ENCODE data around the gene CLEC4F.

Gene CLEC4F, protein sequence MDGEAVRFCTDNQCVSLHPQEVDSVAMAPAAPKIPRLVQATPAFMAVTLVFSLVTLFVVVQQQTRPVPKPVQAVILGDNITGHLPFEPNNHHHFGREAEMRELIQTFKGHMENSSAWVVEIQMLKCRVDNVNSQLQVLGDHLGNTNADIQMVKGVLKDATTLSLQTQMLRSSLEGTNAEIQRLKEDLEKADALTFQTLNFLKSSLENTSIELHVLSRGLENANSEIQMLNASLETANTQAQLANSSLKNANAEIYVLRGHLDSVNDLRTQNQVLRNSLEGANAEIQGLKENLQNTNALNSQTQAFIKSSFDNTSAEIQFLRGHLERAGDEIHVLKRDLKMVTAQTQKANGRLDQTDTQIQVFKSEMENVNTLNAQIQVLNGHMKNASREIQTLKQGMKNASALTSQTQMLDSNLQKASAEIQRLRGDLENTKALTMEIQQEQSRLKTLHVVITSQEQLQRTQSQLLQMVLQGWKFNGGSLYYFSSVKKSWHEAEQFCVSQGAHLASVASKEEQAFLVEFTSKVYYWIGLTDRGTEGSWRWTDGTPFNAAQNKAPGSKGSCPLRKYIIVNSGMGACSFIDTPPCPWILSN

DNA sequence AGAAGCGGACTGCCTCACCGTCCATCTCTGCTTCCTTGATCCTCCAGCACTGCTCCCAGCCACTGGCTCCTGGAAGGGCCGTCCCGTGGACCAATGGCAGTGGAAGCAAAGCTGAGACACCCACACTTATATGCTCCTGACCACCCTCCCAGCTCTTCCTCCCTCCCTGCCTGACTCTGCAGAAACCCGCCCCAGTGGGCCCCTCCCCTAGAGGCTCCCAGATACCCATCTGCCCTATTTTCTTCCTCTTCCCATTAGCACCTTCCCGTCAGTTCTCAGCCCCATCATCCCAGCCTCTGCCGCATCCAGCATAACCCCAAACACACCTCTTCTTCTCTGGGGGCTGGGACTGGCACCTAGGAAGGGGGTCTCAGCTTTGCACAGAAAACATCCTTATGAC lies at the start of gene CLEC4F:
CLEC4F (minus strand) TSS at position 101 of the 400 bp plus-strand sequence; CDS start at position 25, 76 bp downstream.
- H3K4me3 ChIP-seq (ENCODE audit: control insufficient read depth, low read depth, low read length) = no peak within 1 kb of the TSS
- DNase-seq (ENCODE audit: low read depth) = no peak
- TF ChIP-seq, protein P1, sequence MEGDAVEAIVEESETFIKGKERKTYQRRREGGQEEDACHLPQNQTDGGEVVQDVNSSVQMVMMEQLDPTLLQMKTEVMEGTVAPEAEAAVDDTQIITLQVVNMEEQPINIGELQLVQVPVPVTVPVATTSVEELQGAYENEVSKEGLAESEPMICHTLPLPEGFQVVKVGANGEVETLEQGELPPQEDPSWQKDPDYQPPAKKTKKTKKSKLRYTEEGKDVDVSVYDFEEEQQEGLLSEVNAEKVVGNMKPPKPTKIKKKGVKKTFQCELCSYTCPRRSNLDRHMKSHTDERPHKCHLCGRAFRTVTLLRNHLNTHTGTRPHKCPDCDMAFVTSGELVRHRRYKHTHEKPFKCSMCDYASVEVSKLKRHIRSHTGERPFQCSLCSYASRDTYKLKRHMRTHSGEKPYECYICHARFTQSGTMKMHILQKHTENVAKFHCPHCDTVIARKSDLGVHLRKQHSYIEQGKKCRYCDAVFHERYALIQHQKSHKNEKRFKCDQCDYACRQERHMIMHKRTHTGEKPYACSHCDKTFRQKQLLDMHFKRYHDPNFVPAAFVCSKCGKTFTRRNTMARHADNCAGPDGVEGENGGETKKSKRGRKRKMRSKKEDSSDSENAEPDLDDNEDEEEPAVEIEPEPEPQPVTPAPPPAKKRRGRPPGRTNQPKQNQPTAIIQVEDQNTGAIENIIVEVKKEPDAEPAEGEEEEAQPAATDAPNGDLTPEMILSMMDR (IDR thresholded peaks at IDR 0.05; ENCODE audit: control insufficient read depth, insufficient read depth, low read depth, low read length, missing control alignments) = no peak

DNA sequence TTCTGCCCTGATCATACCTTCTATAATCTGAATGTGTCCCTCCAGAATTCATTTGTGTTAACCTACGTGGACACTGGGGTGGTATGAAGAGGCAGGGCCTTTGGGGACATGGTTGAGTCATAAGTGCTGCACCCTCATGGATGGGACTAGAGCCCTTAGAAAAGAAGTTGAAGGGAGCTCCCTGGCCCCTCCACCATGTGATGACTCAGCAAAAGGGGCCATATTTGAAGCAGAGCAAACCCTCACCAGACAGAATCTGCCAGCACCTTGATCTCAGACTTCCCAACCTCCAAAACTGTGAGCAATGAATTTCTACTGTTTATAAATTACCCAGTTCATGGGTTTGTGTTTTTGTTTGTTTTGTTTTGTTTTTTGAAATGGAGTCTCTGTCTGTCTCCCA lies 48.6 kb upstream of the CLEC4F start:
- TF ChIP-seq, protein P1 (IDR thresholded peaks at IDR 0.05; ENCODE audit: control insufficient read depth, insufficient read depth, low read depth, low read length, missing control alignments) = no peak
- no peak for DNase-seq (ENCODE audit: low read depth)
- H3K4me3 ChIP-seq (ENCODE audit: control insufficient read depth, low read depth, low read length) = no peak overlapping the region

DNA sequence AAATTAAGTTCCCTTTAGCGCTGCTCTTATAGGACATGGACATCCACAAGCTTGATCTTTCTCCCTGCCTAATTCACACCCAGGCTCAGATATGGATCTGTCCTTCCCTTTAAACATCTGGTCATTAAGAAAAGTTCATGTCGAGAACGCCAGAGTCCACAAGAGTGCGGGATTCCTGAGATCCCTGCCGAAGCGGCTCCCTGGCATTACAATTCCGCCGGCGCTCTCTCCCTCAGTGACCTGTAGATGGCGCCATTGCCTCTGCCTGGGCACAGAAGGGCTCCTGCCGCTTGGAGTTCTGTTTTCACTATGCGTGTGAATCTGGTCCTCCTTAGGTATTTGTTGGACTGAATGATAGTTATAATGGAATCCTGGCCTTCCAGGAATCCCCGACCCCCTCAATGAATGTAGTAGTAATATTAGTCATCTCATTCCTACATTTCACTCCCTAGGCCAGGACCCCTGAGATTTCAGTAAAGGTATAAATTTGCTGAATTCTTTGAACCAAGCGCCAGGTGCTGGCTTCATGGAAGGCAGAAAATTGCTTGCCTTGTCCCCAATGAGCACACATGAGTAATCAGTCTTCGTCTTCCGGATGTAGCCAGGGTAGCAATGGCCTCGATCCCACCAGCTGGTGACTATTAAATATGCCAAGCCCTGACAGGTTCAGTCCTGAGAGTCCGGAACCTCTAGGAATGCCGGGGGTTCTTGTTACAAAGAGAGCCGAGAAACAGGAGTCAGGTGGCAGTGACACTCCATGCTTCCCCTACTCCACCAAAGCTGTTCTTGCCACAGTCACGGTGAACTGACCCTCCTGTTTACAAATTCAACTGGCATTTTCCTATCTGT lies 41.6 kb upstream of the CLEC4F start:
- peak; percentile 23 for DNase-seq (ENCODE audit: low read depth)
- TF ChIP-seq, protein P1 (IDR thresholded peaks at IDR 0.05; ENCODE audit: control insufficient read depth, insufficient read depth, low read depth, low read length, missing control alignments) = peak; percentile 98
- H3K4me3 ChIP-seq (ENCODE audit: control insufficient read depth, low read depth, low read length) = no peak overlapping the region

DNA sequence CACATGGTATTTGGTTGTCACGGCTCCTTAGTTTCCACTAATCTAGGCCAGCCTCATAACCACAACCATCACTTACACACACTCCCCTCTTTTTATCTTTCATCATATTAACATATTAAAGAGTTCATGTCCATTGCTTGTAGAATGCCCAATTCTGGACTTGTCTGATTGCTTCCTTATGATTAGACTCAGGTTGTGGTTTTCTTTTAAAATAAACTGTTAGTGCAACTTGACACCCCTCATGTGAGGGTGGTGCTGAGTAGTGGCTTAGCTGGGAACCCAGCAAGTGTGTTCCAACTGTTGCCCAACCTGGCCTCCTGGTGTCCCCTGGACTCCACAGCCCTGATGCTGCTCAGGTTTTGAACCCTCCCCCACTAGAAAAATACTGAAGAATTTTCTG lies 35.3 kb upstream of the CLEC4F start:
- TF ChIP-seq, protein P1 (IDR thresholded peaks at IDR 0.05; ENCODE audit: control insufficient read depth, insufficient read depth, low read depth, low read length, missing control alignments) = no peak
- no peak for DNase-seq (ENCODE audit: low read depth)
- H3K4me3 ChIP-seq (ENCODE audit: control insufficient read depth, low read depth, low read length) = no peak overlapping the region

DNA sequence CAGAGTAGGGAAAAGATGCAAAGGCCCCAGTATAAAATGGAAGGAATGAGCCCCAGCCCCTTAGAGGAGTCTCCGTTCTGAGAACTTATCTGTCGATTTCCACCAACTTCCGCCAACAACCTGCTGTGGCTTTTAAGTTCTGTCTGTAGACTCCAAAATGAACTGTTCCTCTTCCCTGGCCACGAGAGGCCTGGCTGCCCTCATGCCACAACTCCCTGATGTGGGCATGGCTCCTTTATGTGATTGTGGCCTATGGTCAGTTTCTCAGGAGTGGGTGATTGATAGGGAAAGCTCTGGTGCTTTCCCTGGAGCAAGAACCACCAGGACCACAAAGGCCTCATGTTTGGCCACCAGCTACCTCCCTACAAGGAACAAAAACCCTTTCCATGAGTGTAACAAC lies 34.0 kb upstream of the CLEC4F start:
- TF ChIP-seq, protein P1 (IDR thresholded peaks at IDR 0.05; ENCODE audit: control insufficient read depth, insufficient read depth, low read depth, low read length, missing control alignments) = no peak
- DNase-seq (ENCODE audit: low read depth) = no peak

DNA sequence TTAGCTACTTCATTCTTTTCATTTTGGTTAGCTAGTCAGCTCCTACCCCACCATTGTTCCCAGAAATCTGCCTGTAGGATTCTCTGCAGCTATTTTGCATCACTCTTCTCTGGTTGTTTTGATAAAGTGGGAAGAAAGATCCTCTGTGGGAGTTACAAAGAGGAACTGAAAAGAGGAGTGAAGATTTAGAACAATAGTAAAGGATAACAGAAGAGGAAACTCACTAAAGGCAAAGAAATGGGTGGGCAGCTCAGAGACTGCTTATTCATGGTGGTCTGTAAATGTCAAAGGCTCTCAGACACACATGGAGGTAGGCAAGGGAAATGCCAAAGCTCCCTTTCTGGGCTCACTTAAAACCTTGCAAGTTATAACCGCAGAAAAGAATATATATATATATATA lies 32.4 kb upstream of the CLEC4F start:
- H3K4me3 ChIP-seq (ENCODE audit: control insufficient read depth, low read depth, low read length) = no peak overlapping the region
- TF ChIP-seq, protein P1 (IDR thresholded peaks at IDR 0.05; ENCODE audit: control insufficient read depth, insufficient read depth, low read depth, low read length, missing control alignments) = no peak
- DNase-seq (ENCODE audit: low read depth) = no peak

More for the DNA sequence above, 34.0 kb upstream of the CLEC4F start:
- no peak overlapping the region for H3K4me3 ChIP-seq (ENCODE audit: control insufficient read depth, low read depth, low read length)

All from AG09309 (cell line).